Right atrium auricular region (tissue), 2 donors: ENCODE results near the gene USH2A. TPM values are rescaled to one million over a fixed set of nuclear protein-coding genes. Genes with fewer than 3 reads are reported as not detected.
"Not testable (repeated sequence)": the region's sequence is repeated elsewhere in the genome, so short reads cannot be mapped to it uniquely, and the experiment has no call there.

Experiments used
- DNase-seq: peaks from one replicate; pipeline ENCODE4 v3.0.0-alpha.2; 2019; ENCODE audit warnings: low spot score
- H3K27ac ChIP-seq, 2 donors: fragments of 200-600 bp; sonication (generic); 1 replicate in 1 of 2; 2 replicates in 1 of 2; pipeline ENCODE4 v1.5.1; 2016 to 2019
- H3K27me3 ChIP-seq, 2 donors: fragments of 200-600 bp; sonication (generic); one replicate each; pipeline versions ENCODE4 v1.5.1 to v1.6.0; 2017 to 2019
- H3K36me3 ChIP-seq: fragments of 200-600 bp; sonication (generic); one replicate; pipeline ENCODE4 v1.5.1; 2016
- H3K4me1 ChIP-seq, 2 donors: fragments of 200-600 bp; sonication (generic); one replicate each; pipeline versions ENCODE4 v1.5.1 to v1.6.0; 2017 to 2019
- H3K4me3 ChIP-seq, 2 donors: fragments of 200-600 bp; sonication (generic); 1 replicate in 1 of 2; 2 replicates in 1 of 2; pipeline ENCODE4 v1.5.1; 2017 to 2019; ENCODE audit warnings: mild to moderate bottlenecking in 1 of 2, moderate library complexity in 1 of 2
- H3K9me3 ChIP-seq, 2 donors: fragments of 200-600 bp; sonication (generic); one replicate each; pipeline ENCODE4 v1.5.1; 2019
- CTCF ChIP-seq, 2 donors: fragments of 200-600 bp; sonication (generic); IDR thresholded peaks; one replicate each; pipeline ENCODE4 v1.5.1; 2019; ENCODE audit warnings: antibody characterized with exemption in 2 of 2
- total RNA-seq, 2 donors: library from RNA; depleted of rRNA; stranded (reverse); fragments of >200 nt; gene quantifications; one replicate each; pipeline ENCODE4 v1.1.0, GENCODE V29; 2016

USH2A gene
- total RNA-seq, 2 donors from 2014 or later: 2.4 to 5.6 TPM

- no peak for DNase-seq
- no peaks in the 10 kb centered on the region for H3K4me1 ChIP-seq
- H3K4me3 ChIP-seq: no peak overlapping the region
- H3K27ac ChIP-seq: no peak overlapping the region
- TF ChIP-seq CTCF (IDR thresholded peaks at IDR 0.05): no peak
- H3K27me3 ChIP-seq: no peaks in the 10 kb centered on the region
- no peaks in the 10 kb centered on the region for H3K9me3 ChIP-seq
- H3K36me3 ChIP-seq: no peaks in the 10 kb centered on the region
Measured at GRCh38 chr1:216356945-216357344, 66.3 kb downstream of the USH2A start.

GRCh38 chr1:216350186-216350585 is 73.1 kb downstream of the USH2A start:
- Histone ChIP-seq H3K4me3 (no peak overlapping the region), H3K27ac (no peak overlapping the region), H3K36me3 (no peaks in the 10 kb centered on the region), H3K27me3 (no peaks in the 10 kb centered on the region), H3K9me3 (no peaks in the 10 kb centered on the region), H3K4me1 (no peaks in the 10 kb centered on the region)
- DNase-seq: no peak
- no peak for TF ChIP-seq CTCF (IDR thresholded peaks at IDR 0.05)

GRCh38 chr1:216346526-216346925 is 76.7 kb downstream of the USH2A start:
- no peaks in the 10 kb centered on the region for H3K36me3 ChIP-seq
- H3K4me3 ChIP-seq: no peak overlapping the region
- no peak for DNase-seq
- no peaks in the 10 kb centered on the region for H3K27me3 ChIP-seq
- H3K27ac ChIP-seq: no peak overlapping the region
- no peaks in the 10 kb centered on the region for H3K9me3 ChIP-seq
- no peaks in the 10 kb centered on the region for H3K4me1 ChIP-seq
- TF ChIP-seq CTCF (IDR thresholded peaks at IDR 0.05): no peak

- H3K27ac ChIP-seq, H3K27me3 ChIP-seq, H3K4me1 ChIP-seq, H3K36me3 ChIP-seq, H3K9me3 ChIP-seq, H3K4me3 ChIP-seq, DNase-seq: not testable (repeated sequence)
Measured at GRCh38 chr1:216340542-216340941, 82.7 kb downstream of the USH2A start.

- Histone ChIP-seq H3K36me3 (no peaks in the 10 kb centered on the region), H3K4me3 (no peak overlapping the region), H3K9me3 (peaks cover 0 to 7% of the 10 kb centered on the region in 2 donors), H3K27ac (no peak overlapping the region), H3K27me3 (no peaks in the 10 kb centered on the region), H3K4me1 (no peaks in the 10 kb centered on the region)
- no peak for TF ChIP-seq CTCF (IDR thresholded peaks at IDR 0.05)
- no peak for DNase-seq
Measured at GRCh38 chr1:216332462-216332861, 90.8 kb downstream of the USH2A start.

- Histone ChIP-seq H3K27ac (no peak overlapping the region), H3K4me1 (no peaks in the 10 kb centered on the region), H3K27me3 (no peaks in the 10 kb centered on the region), H3K4me3 (no peak overlapping the region), H3K9me3 (peaks cover 0 to 7% of the 10 kb centered on the region in 2 donors), H3K36me3 (no peaks in the 10 kb centered on the region)
- no peak for TF ChIP-seq CTCF (IDR thresholded peaks at IDR 0.05)
- DNase-seq: no peak
Measured at GRCh38 chr1:216332003-216332402, 91.2 kb downstream of the USH2A start.
